Measurements from ENCODE around the gene GOLGA6C.
"Not testable (repeated sequence)": the region's sequence is repeated elsewhere in the genome, so short reads cannot be mapped to it uniquely, and the experiment has no call there.

Gene GOLGA6C

DNA sequence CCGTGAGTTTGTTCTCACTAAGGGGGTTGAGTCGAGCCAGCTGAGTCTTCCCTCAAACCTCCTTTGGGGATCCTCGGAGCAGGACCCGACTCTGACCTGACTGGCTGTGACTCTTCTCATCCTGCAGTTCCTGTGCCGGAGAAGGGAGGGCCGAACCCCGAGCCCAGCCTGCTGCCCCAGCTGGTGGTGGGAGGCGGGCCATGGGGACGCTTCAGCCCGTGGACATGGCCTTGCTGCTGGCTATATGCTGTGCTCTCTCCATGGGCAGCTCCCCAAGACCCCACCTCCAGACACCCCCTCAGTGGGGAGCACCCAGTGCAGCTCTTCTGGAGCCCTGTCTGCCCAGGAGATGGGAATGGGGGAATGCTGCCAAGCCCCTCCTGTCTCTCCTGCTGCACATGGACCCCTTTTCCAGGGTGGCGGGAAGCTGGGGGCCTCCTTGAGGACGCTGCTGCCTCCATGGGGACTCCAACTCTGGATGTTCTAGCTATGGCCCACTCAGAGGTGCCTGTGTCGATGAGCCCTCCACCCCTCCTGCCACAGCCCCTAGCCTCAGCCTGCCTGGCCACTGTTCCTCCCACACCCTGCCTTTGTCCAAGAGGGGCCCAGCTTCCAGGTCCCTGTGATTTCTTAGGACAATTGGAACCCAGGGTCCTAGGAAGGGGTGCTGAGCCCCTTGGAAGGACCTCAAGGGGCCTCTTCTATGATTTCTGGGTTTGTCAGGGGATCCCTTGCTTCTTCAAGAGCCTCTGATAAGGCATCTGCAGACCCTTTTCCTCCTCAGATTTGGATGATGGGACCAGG is 43.6 kb upstream of the GOLGA6C start:
- peaks cover 4% of the 10 kb centered on the region for H3K4me1 ChIP-seq (ENCODE audit: control insufficient read depth, insufficient read depth, low read length)
- WGBS, 2 experiments: 82 to 83% methylated on average over 13 of the region's 13 CpGs

GRCh38 chr15:75215107-75216004 is 42.8 kb upstream of the GOLGA6C start:
- Histone ChIP-seq H3K27ac (ENCODE audit: insufficient read depth, low read depth, low read length, poor library complexity, severe bottlenecking) (no peak overlapping the region), H3K4me3 (ENCODE audit: insufficient read depth, low read depth, low read length) (no peak overlapping the region), H3K27me3 (ENCODE audit: control insufficient read depth, insufficient read depth, low read length, poor library complexity, severe bottlenecking) (no peaks in the 10 kb centered on the region), H3K4me1 (ENCODE audit: control insufficient read depth, insufficient read depth, low read length) (peaks cover 4% of the 10 kb centered on the region), H3K9me3 (ENCODE audit: control insufficient read depth, low read length) (no peaks in the 10 kb centered on the region), H3K36me3 (ENCODE audit: control insufficient read depth, insufficient read depth, low read length) (peaks cover under 1% of the 10 kb centered on the region)
- 90 to 91% methylated on average over 5 of the region's 5 CpGs for WGBS, 2 experiments

More for the DNA sequence above, 43.6 kb upstream of the GOLGA6C start:
- H3K9me3 ChIP-seq (ENCODE audit: control insufficient read depth, low read length): no peaks in the 10 kb centered on the region
- H3K36me3 ChIP-seq (ENCODE audit: control insufficient read depth, insufficient read depth, low read length): peaks cover 4% of the 10 kb centered on the region
- no peaks in the 10 kb centered on the region for H3K27me3 ChIP-seq (ENCODE audit: control insufficient read depth, insufficient read depth, low read length, poor library complexity, severe bottlenecking)
- H3K4me3 ChIP-seq (ENCODE audit: insufficient read depth, low read depth, low read length): no peak overlapping the region
- no peak overlapping the region for H3K27ac ChIP-seq (ENCODE audit: insufficient read depth, low read depth, low read length, poor library complexity, severe bottlenecking)

- H3K4me1 ChIP-seq (ENCODE audit: control insufficient read depth, insufficient read depth, low read length): peaks cover 4% of the 10 kb centered on the region
- no peak overlapping the region for H3K27ac ChIP-seq (ENCODE audit: insufficient read depth, low read depth, low read length, poor library complexity, severe bottlenecking)
- no peaks in the 10 kb centered on the region for H3K27me3 ChIP-seq (ENCODE audit: control insufficient read depth, insufficient read depth, low read length, poor library complexity, severe bottlenecking)
- no peaks in the 10 kb centered on the region for H3K9me3 ChIP-seq (ENCODE audit: control insufficient read depth, low read length)
- 90 to 92% methylated on average over 5 of the region's 6 CpGs for WGBS, 2 experiments
- H3K36me3 ChIP-seq (ENCODE audit: control insufficient read depth, insufficient read depth, low read length): no peaks in the 10 kb centered on the region
- no peak overlapping the region for H3K4me3 ChIP-seq (ENCODE audit: insufficient read depth, low read depth, low read length)
Measured at GRCh38 chr15:75217012-75217411, 41.1 kb upstream of the GOLGA6C start.

- 91 to 93% methylated on average over 3 of the region's 3 CpGs for WGBS, 2 experiments
- H3K27ac ChIP-seq (ENCODE audit: insufficient read depth, low read depth, low read length, poor library complexity, severe bottlenecking); H3K4me3 ChIP-seq (ENCODE audit: insufficient read depth, low read depth, low read length); H3K9me3 ChIP-seq (ENCODE audit: control insufficient read depth, low read length); H3K4me1 ChIP-seq (ENCODE audit: control insufficient read depth, insufficient read depth, low read length); H3K27me3 ChIP-seq (ENCODE audit: control insufficient read depth, insufficient read depth, low read length, poor library complexity, severe bottlenecking); H3K36me3 ChIP-seq (ENCODE audit: control insufficient read depth, insufficient read depth, low read length): not testable (repeated sequence)
Measured at GRCh38 chr15:75217574-75217973, 40.6 kb upstream of the GOLGA6C start.

- WGBS, 2 experiments: 86 to 89% methylated on average over 2 to 4 of the region's 4 CpGs
- not testable (repeated sequence) for H3K27me3 ChIP-seq (ENCODE audit: control insufficient read depth, insufficient read depth, low read length, poor library complexity, severe bottlenecking)
Measured at GRCh38 chr15:75219507-75219929, 38.6 kb upstream of the GOLGA6C start.

DNA sequence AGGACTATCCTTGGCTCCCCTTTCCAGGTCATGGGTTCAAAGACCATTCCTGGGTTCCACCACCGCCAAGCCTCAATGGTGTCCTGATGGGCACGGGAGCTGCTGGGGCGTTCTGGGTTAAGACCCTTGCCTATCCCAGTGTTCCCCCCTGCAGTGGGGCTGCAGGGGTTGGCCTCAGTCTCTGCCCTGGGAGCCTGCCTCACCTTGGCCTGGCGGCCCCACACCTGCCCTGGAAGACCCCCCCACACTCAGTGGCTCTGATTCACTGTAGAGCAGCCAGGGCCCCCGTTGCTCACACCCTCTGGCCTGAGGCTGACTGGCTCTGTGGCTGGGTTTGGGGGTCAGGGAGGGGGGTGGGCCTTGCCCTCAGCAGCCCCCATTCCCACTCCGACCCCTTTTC is 34.4 kb upstream of the GOLGA6C start:
- Histone ChIP-seq H3K4me3 (ENCODE audit: insufficient read depth, low read depth, low read length) (no peak overlapping the region), H3K27ac (ENCODE audit: insufficient read depth, low read depth, low read length, poor library complexity, severe bottlenecking) (no peak overlapping the region), H3K36me3 (ENCODE audit: control insufficient read depth, insufficient read depth, low read length) (no peaks in the 10 kb centered on the region), H3K9me3 (ENCODE audit: control insufficient read depth, low read length) (no peaks in the 10 kb centered on the region), H3K27me3 (ENCODE audit: control insufficient read depth, insufficient read depth, low read length, poor library complexity, severe bottlenecking) (no peaks in the 10 kb centered on the region), H3K4me1 (ENCODE audit: control insufficient read depth, insufficient read depth, low read length) (no peaks in the 10 kb centered on the region)
- 94 to 95% methylated on average over 6 of the region's 6 CpGs for WGBS, 2 experiments

More at GRCh38 chr15:75219507-75219929, 38.6 kb upstream of the GOLGA6C start:
- H3K4me3 ChIP-seq (ENCODE audit: insufficient read depth, low read depth, low read length); H3K9me3 ChIP-seq (ENCODE audit: control insufficient read depth, low read length); H3K27ac ChIP-seq (ENCODE audit: insufficient read depth, low read depth, low read length, poor library complexity, severe bottlenecking); H3K4me1 ChIP-seq (ENCODE audit: control insufficient read depth, insufficient read depth, low read length); H3K36me3 ChIP-seq (ENCODE audit: control insufficient read depth, insufficient read depth, low read length): not testable (repeated sequence)

DNA sequence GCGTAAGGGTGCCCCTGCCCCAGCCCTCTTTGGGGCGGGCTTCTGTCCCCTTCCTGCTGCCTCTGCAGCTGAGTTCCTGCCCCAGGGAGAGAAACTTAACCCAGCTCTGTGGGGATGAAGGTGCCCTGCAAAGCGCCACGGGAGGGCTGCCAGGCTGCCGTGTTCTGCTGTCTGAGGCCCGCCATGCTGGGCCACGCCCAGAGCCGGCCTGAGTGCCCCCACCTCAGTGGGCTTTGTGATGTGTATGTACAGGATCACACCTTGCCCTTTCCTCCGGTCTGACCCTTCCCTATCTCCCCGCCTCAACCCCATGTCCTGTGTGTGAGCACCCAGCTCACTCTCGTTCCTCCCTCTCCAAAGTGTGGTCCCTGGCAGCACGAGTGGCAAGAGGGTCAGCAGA is 33.9 kb upstream of the GOLGA6C start:
- no peak overlapping the region for H3K27ac ChIP-seq (ENCODE audit: insufficient read depth, low read depth, low read length, poor library complexity, severe bottlenecking)
- no peaks in the 10 kb centered on the region for H3K9me3 ChIP-seq (ENCODE audit: control insufficient read depth, low read length)
- no peaks in the 10 kb centered on the region for H3K4me1 ChIP-seq (ENCODE audit: control insufficient read depth, insufficient read depth, low read length)
- no peaks in the 10 kb centered on the region for H3K27me3 ChIP-seq (ENCODE audit: control insufficient read depth, insufficient read depth, low read length, poor library complexity, severe bottlenecking)
- no peaks in the 10 kb centered on the region for H3K36me3 ChIP-seq (ENCODE audit: control insufficient read depth, insufficient read depth, low read length)
- WGBS, 2 experiments: 91 to 96% methylated on average over 12 of the region's 12 CpGs
- H3K4me3 ChIP-seq (ENCODE audit: insufficient read depth, low read depth, low read length): no peak overlapping the region

GRCh38 chr15:75225102-75225836 is 32.9 kb upstream of the GOLGA6C start:
- H3K36me3 ChIP-seq (ENCODE audit: control insufficient read depth, insufficient read depth, low read length); H3K27ac ChIP-seq (ENCODE audit: insufficient read depth, low read depth, low read length, poor library complexity, severe bottlenecking); H3K4me1 ChIP-seq (ENCODE audit: control insufficient read depth, insufficient read depth, low read length); H3K4me3 ChIP-seq (ENCODE audit: insufficient read depth, low read depth, low read length); H3K9me3 ChIP-seq (ENCODE audit: control insufficient read depth, low read length); H3K27me3 ChIP-seq (ENCODE audit: control insufficient read depth, insufficient read depth, low read length, poor library complexity, severe bottlenecking): not testable (repeated sequence)
- WGBS, 2 experiments: 87 to 89% methylated on average over 5 to 7 of the region's 10 CpGs

DNA sequence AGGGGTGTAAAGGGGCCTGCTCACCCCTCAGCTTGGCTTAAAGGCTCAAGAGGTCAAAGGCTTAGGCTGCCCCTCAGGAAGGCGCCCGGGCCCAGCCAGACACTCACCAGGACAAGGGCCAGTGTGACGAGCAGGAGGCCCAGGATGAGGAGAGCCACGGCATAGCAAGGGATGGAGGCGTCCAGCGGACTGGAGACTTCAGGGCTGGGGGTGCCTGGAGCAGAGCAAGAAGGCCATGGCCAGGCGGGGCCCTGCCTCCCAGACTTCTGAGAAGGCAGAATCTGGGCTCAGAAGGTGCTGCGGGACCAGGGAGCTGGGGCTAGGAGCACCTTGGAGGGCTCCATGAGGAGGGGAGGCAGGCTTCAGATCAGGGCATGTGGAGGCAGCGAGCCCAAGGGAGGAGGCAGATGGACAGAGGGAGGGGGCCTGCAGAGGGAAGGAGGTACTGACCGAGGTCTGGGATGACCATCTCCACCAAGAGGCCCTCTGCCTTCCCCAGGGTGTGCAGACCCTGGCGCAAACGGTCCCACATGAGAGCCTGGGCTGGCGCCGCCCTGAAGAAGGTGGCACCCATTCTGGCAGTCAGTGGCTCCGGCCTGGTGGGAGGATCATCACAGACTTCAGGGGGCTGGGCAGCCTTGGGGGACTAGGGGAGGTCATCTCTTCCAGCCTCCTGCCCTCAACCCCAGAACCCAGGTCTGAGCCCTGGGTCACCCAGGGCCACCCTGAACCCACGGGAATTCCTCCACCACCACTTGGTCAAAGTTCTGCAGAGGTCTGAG is 32.0 kb upstream of the GOLGA6C start:
- Histone ChIP-seq H3K4me1 (ENCODE audit: control insufficient read depth, insufficient read depth, low read length) (no peaks in the 10 kb centered on the region), H3K4me3 (ENCODE audit: insufficient read depth, low read depth, low read length) (no peak overlapping the region), H3K36me3 (ENCODE audit: control insufficient read depth, insufficient read depth, low read length) (no peaks in the 10 kb centered on the region), H3K27me3 (ENCODE audit: control insufficient read depth, insufficient read depth, low read length, poor library complexity, severe bottlenecking) (no peaks in the 10 kb centered on the region), H3K9me3 (ENCODE audit: control insufficient read depth, low read length) (no peaks in the 10 kb centered on the region), H3K27ac (ENCODE audit: insufficient read depth, low read depth, low read length, poor library complexity, severe bottlenecking) (no peak overlapping the region)
- 94% methylated on average over 16 of the region's 16 CpGs for WGBS, 2 experiments

Measured in ectodermal cell (in vitro differentiated cells).